Retinal pigment epithelial cell (primary cell): ENCODE results near the gene LRRC49.
"Not testable (repeated sequence)": the region's sequence is repeated elsewhere in the genome, so short reads cannot be mapped to it uniquely, and the experiment has no call there.

ENCODE experiments used
- DNase-seq: peaks from one replicate; pipeline ENCODE4 v3.0.0-alpha.2; 2010; ENCODE audit warnings: low read depth
- H3K4me3 ChIP-seq: 2 replicates; pipeline ENCODE4 v1.5.1; 2011; ENCODE audit warnings: mild to moderate bottlenecking, low read length, control low read depth, moderate library complexity
- TF ChIP-seq, protein P1 (sequence below): conservative IDR thresholded peaks from 2 replicates; pipeline ENCODE4 v1.5.1; 2011; ENCODE audit warnings: low read depth, low read length, control low read depth, inconsistent platforms

LRRC49 gene

GRCh38 chr15:70854666-70854976, 38.0 kb upstream of the LRRC49 start:
- peak overlapping the region; percentile 77 for H3K4me3 ChIP-seq
- TF ChIP-seq, protein P1, sequence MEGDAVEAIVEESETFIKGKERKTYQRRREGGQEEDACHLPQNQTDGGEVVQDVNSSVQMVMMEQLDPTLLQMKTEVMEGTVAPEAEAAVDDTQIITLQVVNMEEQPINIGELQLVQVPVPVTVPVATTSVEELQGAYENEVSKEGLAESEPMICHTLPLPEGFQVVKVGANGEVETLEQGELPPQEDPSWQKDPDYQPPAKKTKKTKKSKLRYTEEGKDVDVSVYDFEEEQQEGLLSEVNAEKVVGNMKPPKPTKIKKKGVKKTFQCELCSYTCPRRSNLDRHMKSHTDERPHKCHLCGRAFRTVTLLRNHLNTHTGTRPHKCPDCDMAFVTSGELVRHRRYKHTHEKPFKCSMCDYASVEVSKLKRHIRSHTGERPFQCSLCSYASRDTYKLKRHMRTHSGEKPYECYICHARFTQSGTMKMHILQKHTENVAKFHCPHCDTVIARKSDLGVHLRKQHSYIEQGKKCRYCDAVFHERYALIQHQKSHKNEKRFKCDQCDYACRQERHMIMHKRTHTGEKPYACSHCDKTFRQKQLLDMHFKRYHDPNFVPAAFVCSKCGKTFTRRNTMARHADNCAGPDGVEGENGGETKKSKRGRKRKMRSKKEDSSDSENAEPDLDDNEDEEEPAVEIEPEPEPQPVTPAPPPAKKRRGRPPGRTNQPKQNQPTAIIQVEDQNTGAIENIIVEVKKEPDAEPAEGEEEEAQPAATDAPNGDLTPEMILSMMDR = peak; percentile 17

GRCh38 chr15:70855764-70856163, 36.9 kb upstream of the LRRC49 start:
- no peak overlapping the region for H3K4me3 ChIP-seq
- TF ChIP-seq, protein P1 = no peak

More at GRCh38 chr15:70854666-70854976, 38.0 kb upstream of the LRRC49 start:
- DNase-seq = no peak

DNA sequence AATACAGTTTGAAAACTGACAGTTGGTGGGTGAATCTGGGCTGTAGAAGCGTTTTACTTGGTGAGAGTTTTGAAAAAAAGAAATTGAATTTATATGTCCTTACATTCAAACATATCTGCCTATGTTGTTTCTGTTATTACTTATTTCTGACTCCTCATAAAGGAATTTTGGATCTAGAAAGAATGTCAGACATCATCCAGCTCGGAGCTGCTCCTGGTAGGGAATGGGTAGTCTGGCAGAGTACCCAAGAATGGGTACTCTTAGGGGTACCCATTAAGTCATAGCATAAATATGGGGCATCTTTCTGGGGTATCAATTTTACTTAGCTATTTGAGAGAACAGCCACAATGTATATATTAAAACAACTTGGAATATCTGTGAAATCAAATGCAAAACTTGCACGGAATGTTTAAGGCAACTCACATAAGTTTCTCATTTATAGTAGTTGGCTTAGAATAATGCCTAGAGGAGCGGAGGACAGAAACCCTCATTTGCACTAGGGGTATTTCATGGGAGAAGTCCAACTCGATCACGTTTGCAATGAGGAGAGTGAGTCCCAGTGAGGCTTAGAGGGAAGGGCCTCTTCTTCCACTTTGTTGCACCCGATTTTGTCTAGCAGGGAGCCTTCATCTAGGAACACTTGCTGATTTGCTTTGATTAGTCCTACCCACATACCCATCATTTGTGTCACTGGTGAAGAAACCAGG, 36.3 kb upstream of the LRRC49 start:
- H3K4me3 ChIP-seq = no peak overlapping the region
- TF ChIP-seq, protein P1 = no peak
- DNase-seq = no peak

More at GRCh38 chr15:70855764-70856163, 36.9 kb upstream of the LRRC49 start:
- no peak for DNase-seq

- H3K4me3 ChIP-seq = no peak overlapping the region
- peak; percentile 91 for DNase-seq
- TF ChIP-seq, protein P1 = no peak
These were observed 35.6 kb upstream of the LRRC49 start for GRCh38 chr15:70856884-70857561.

GRCh38 chr15:70857562-70858285, 34.9 kb upstream of the LRRC49 start:
- TF ChIP-seq, protein P1 = no peak
- DNase-seq = no peak
- H3K4me3 ChIP-seq = no peak overlapping the region

GRCh38 chr15:70858614-70859321, 33.9 kb upstream of the LRRC49 start:
- DNase-seq, H3K4me3 ChIP-seq: not testable (repeated sequence)

- H3K4me3 ChIP-seq = no peak overlapping the region
- DNase-seq = no peak
- TF ChIP-seq, protein P1 = no peak
These were observed 33.2 kb upstream of the LRRC49 start for GRCh38 chr15:70859322-70859908.
